Karpas-422 (cell line): ENCODE data around the gene SLC39A11. TPM values are rescaled to one million over a fixed set of nuclear protein-coding genes. Genes with fewer than 3 reads are reported as not detected.

Source experiments
- DNase-seq: peaks from one replicate; pipeline ENCODE4 v3.0.0-alpha.2; 2015
- H2AFZ ChIP-seq: fragments of 200-600 bp; sonication (generic); 2 replicates; pipeline ENCODE4 v1.6.1; 2014; ENCODE audit warnings: antibody characterized with exemption, low read length, mixed read lengths
- H3K27ac ChIP-seq: fragments of 200-600 bp; sonication (generic); 2 replicates; pipeline ENCODE4 v1.5.1; 2014; ENCODE audit warnings: mild to moderate bottlenecking, low read length, moderate library complexity
- H3K27me3 ChIP-seq: fragments of 200-600 bp; sonication (generic); 2 replicates; pipeline ENCODE4 v1.6.1; 2014; ENCODE audit warnings: low read length, mixed read lengths
- H3K36me3 ChIP-seq: fragments of 200-600 bp; sonication (generic); 2 replicates; pipeline ENCODE4 v1.6.1; 2014; ENCODE audit warnings: low read length, mixed read lengths; ENCODE audit not compliant: insufficient read depth
- H3K4me1 ChIP-seq: fragments of 200-600 bp; sonication (generic); 2 replicates; pipeline ENCODE4 v1.6.1; 2014; ENCODE audit warnings: mild to moderate bottlenecking, low read length, mixed read lengths
- H3K4me2 ChIP-seq: fragments of 200-600 bp; sonication (generic); 2 replicates; pipeline ENCODE4 v1.6.1; 2014; ENCODE audit warnings: low read length, low read depth, mild to moderate bottlenecking; ENCODE audit not compliant: poor library complexity, severe bottlenecking
- H3K4me3 ChIP-seq: fragments of 200-600 bp; sonication (generic); 2 replicates; pipeline ENCODE4 v1.5.1; 2014; ENCODE audit warnings: mild to moderate bottlenecking, antibody characterized with exemption, low read length, mixed read lengths
- H3K79me2 ChIP-seq: fragments of 200-600 bp; sonication (generic); 2 replicates; pipeline ENCODE4 v1.6.1; 2014; ENCODE audit warnings: mild to moderate bottlenecking, low read length, mixed read lengths
- H3K9ac ChIP-seq: fragments of 200-600 bp; sonication (generic); 2 replicates; pipeline ENCODE4 v1.6.0; 2014; ENCODE audit warnings: low read length
- H3K9me2 ChIP-seq: fragments of 200-600 bp; sonication (generic), shearing (Covaris generic); replicated peaks from 2 replicates; pipeline ENCODE4 v1.6.0; 2014; ENCODE audit warnings: mild to moderate bottlenecking, low read length, moderate library complexity; ENCODE audit not compliant: insufficient read depth
- H3K9me3 ChIP-seq: fragments of 300-700, 200-600 bp; sonication (generic); 2 replicates; pipeline ENCODE4 v1.6.1; 2014; ENCODE audit warnings: low read length, mixed read lengths
- H4K20me1 ChIP-seq: fragments of 200-600 bp; sonication (generic); 2 replicates; pipeline ENCODE4 v1.6.1; 2014; ENCODE audit warnings: mild to moderate bottlenecking, antibody characterized with exemption, low read length, low read depth; ENCODE audit not compliant: insufficient read depth
- total RNA-seq: library from RNA; depleted of rRNA; stranded (reverse); fragments of >200 nt; shearing (Covaris generic); gene quantifications from 2 replicates; pipeline ENCODE4 v1.2.3, GENCODE V29; 2014; ENCODE audit warnings: low replicate concordance

Gene SLC39A11
- total RNA-seq, 1 experiment from 2014 or later = 49.6 TPM

GRCh38 chr17:72846399-72846798, 246.1 kb downstream of the SLC39A11 start:
- no peak overlapping the region for H3K9ac ChIP-seq
- H2AFZ ChIP-seq = no peak overlapping the region
- no peaks in the 10 kb centered on the region for H3K36me3 ChIP-seq
- no peak overlapping the region for H3K27ac ChIP-seq
- no peak for DNase-seq
- peaks cover 11% of the 10 kb centered on the region; the same call in 1 of the 2 replicates for H3K79me2 ChIP-seq
- H3K4me3 ChIP-seq = no peak overlapping the region
- H3K9me2 ChIP-seq = no peaks in the 10 kb centered on the region
- no peaks in the 10 kb centered on the region for H3K9me3 ChIP-seq
- H4K20me1 ChIP-seq = no peaks in the 10 kb centered on the region
- no peaks in the 10 kb centered on the region for H3K4me1 ChIP-seq
- H3K4me2 ChIP-seq = no peak overlapping the region
- H3K27me3 ChIP-seq = no peaks in the 10 kb centered on the region

- Histone ChIP-seq H3K27ac (no peak overlapping the region), H3K36me3 (0 out of 2 replicates have a peak, but pooled peaks cover 4% of the 10 kb centered on the region), H3K9me3 (no peaks in the 10 kb centered on the region), H3K79me2 (peaks cover 11% of the 10 kb centered on the region; the same call in 1 of the 2 replicates), H3K4me1 (no peaks in the 10 kb centered on the region), H3K27me3 (no peaks in the 10 kb centered on the region), H3K4me2 (no peak overlapping the region), H3K9me2 (no peaks in the 10 kb centered on the region), H3K4me3 (no peak overlapping the region), H2AFZ (no peak overlapping the region), H4K20me1 (no peaks in the 10 kb centered on the region), H3K9ac (no peak overlapping the region)
- DNase-seq = no peak
Observed at GRCh38 chr17:72843591-72843990, 248.9 kb downstream of the SLC39A11 start.

DNA sequence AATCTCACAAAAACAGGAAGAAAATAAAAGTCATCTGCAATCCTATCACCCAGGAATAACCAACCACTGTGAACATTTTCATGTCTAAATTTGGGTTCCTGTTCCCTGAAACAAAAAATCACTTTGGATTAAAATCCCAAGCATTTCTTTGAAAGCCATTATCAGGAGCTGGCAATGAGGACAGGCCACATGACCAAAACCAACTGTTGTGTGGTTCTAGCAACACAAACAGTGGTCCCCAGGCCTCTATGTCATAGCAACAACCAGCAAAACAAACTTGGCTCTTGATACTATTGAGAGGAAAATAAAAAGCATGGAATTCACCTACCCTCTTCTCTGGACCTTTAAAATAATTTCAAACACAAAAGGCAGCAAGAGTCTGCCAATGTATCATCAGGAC, 252.5 kb downstream of the SLC39A11 start:
- Histone ChIP-seq H3K9me3 (no peaks in the 10 kb centered on the region), H3K9me2 (no peaks in the 10 kb centered on the region), H3K79me2 (peaks cover 13% of the 10 kb centered on the region; the same call in 1 of the 2 replicates), H4K20me1 (no peaks in the 10 kb centered on the region), H3K4me2 (no peak overlapping the region), H3K27me3 (no peaks in the 10 kb centered on the region), H3K27ac (no peak overlapping the region), H3K36me3 (0 out of 2 replicates have a peak, but pooled peaks cover 4% of the 10 kb centered on the region), H2AFZ (no peak overlapping the region), H3K9ac (no peak overlapping the region), H3K4me3 (no peak overlapping the region), H3K4me1 (no peaks in the 10 kb centered on the region)
- DNase-seq = no peak

GRCh38 chr17:72839131-72839725, 253.3 kb downstream of the SLC39A11 start:
- no peak overlapping the region for H2AFZ ChIP-seq
- H3K9ac ChIP-seq = no peak overlapping the region
- DNase-seq = no peak
- H3K4me2 ChIP-seq = no peak overlapping the region
- no peaks in the 10 kb centered on the region for H3K4me1 ChIP-seq
- 0 out of 2 replicates have a peak, but pooled peaks cover 8% of the 10 kb centered on the region for H3K79me2 ChIP-seq
- no peaks in the 10 kb centered on the region for H4K20me1 ChIP-seq
- H3K27ac ChIP-seq = no peak overlapping the region
- no peaks in the 10 kb centered on the region for H3K9me2 ChIP-seq
- no peaks in the 10 kb centered on the region for H3K27me3 ChIP-seq
- 0 out of 2 replicates have a peak, but pooled peaks cover 4% of the 10 kb centered on the region for H3K36me3 ChIP-seq
- no peak overlapping the region for H3K4me3 ChIP-seq
- H3K9me3 ChIP-seq = no peaks in the 10 kb centered on the region

DNA sequence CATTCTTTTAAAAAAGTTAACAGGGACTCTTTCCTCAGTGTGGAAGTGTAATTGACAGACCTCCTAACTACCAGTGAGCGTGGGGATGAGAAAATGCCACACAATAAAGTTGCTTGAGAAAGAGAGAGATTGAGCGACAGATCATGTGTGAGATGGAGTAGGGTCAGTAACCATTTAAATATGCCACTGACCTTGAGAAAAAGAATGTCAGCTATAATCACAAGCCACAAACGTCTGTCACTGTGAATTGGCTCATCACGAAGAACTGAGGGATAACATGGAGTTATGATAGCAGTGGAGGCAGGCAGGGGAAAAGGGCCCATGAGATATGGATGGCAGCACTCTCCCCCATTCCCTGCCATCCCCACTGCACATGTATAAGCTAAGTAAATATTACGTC, 253.9 kb downstream of the SLC39A11 start:
- H3K9me3 ChIP-seq = no peaks in the 10 kb centered on the region
- H3K27ac ChIP-seq = no peak overlapping the region
- no peak overlapping the region for H3K9ac ChIP-seq
- no peak overlapping the region for H3K4me2 ChIP-seq
- H3K4me3 ChIP-seq = no peak overlapping the region
- no peaks in the 10 kb centered on the region for H3K9me2 ChIP-seq
- H4K20me1 ChIP-seq = no peaks in the 10 kb centered on the region
- H3K4me1 ChIP-seq = no peaks in the 10 kb centered on the region
- DNase-seq = no peak
- no peak overlapping the region for H2AFZ ChIP-seq
- 0 out of 2 replicates have a peak, but pooled peaks cover 8% of the 10 kb centered on the region for H3K79me2 ChIP-seq
- no peaks in the 10 kb centered on the region for H3K27me3 ChIP-seq
- 0 out of 2 replicates have a peak, but pooled peaks cover 4% of the 10 kb centered on the region for H3K36me3 ChIP-seq

GRCh38 chr17:72838068-72838467, 254.4 kb downstream of the SLC39A11 start:
- Histone ChIP-seq H3K79me2 (0 out of 2 replicates have a peak, but pooled peaks cover 8% of the 10 kb centered on the region), H3K4me2 (no peak overlapping the region), H3K4me3 (no peak overlapping the region), H3K27me3 (no peaks in the 10 kb centered on the region), H3K27ac (no peak overlapping the region), H3K9me3 (no peaks in the 10 kb centered on the region), H3K4me1 (no peaks in the 10 kb centered on the region), H3K9ac (no peak overlapping the region), H3K9me2 (no peaks in the 10 kb centered on the region), H4K20me1 (no peaks in the 10 kb centered on the region), H2AFZ (no peak overlapping the region), H3K36me3 (0 out of 2 replicates have a peak, but pooled peaks cover 4% of the 10 kb centered on the region)
- DNase-seq = no peak

DNA sequence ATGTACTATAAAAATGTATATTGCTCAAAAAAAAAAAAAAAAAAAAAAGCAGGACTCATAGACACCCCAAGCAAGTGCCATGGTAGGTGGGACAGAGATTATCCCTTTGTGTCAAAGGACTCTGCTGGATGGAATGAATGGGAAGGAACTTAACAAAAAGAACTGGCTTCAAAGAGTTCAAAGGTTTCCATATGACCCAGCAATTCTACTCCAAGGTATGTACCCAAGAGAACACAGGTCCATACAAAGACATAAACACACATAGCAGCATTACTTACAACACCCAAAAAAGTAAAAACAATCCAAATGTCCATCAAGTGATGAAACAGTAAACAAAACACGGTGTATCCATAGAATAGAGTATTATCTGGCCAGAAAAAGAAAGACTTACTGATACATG, 255.2 kb downstream of the SLC39A11 start:
- Histone ChIP-seq H3K27me3 (no peaks in the 10 kb centered on the region), H3K4me1 (no peaks in the 10 kb centered on the region), H3K9me3 (no peaks in the 10 kb centered on the region), H3K27ac (no peak overlapping the region), H3K9me2 (no peaks in the 10 kb centered on the region), H3K79me2 (0 out of 2 replicates have a peak, but pooled peaks cover 8% of the 10 kb centered on the region), H3K9ac (no peak overlapping the region), H3K4me3 (no peak overlapping the region), H4K20me1 (no peaks in the 10 kb centered on the region), H3K36me3 (0 out of 2 replicates have a peak, but pooled peaks cover 4% of the 10 kb centered on the region), H3K4me2 (no peak overlapping the region), H2AFZ (no peak overlapping the region)
- no peak for DNase-seq

- Histone ChIP-seq H3K36me3 (no peaks in the 10 kb centered on the region; the same call in 1 of the 2 replicates), H3K4me3 (no peak overlapping the region), H3K4me2 (no peak overlapping the region), H3K27me3 (no peaks in the 10 kb centered on the region), H3K9ac (no peak overlapping the region), H3K9me2 (no peaks in the 10 kb centered on the region), H2AFZ (no peak overlapping the region), H3K27ac (no peak overlapping the region), H3K79me2 (no peaks in the 10 kb centered on the region), H4K20me1 (no peaks in the 10 kb centered on the region), H3K9me3 (no peaks in the 10 kb centered on the region), H3K4me1 (no peaks in the 10 kb centered on the region)
- DNase-seq = no peak
Observed at GRCh38 chr17:72833128-72833765, 259.2 kb downstream of the SLC39A11 start.
